Measurements from ENCODE around the gene AGAP3. TPM values are rescaled to one million over a fixed set of nuclear protein-coding genes. Genes with fewer than 3 reads are reported as not detected.

The AGAP3 gene
- total RNA-seq, 1 donor from 2014 or later = 152 TPM

DNA sequence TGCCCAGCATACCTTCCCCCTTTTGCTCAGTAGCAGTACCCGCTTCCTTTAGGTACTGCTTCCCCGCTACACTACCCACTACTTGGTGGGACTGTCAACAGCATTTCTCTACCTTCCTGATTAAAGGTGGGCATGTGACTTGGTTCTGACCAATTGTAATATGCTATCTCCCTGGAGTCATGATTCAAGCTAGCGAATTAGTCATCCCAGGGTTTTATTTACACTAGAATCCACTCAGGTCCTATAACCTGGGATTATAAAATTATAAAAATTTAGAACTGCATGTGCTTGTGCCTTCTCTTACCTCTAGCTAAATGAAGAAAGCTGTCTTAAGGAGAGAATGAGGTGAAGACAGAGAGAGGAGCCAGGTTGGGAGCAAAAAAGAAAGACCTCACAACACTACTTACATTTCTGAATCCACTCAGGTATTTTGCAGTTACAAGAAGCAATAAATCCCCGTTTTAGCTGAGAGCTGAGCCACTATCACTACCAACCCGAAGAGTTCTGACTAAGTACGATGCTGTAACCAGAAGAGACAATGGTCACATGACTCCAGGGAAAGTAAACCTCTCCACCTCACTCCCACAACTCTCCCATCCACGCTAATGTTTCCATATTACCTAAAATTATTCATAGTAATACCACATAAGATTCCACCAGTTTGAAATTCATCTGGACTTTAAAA lies 71.5 kb downstream of the AGAP3 start:
- ATAC-seq = no peak
- intact Hi-C loops (cut with DNase I) = no loop called here
- TF ChIP-seq, protein P1, sequence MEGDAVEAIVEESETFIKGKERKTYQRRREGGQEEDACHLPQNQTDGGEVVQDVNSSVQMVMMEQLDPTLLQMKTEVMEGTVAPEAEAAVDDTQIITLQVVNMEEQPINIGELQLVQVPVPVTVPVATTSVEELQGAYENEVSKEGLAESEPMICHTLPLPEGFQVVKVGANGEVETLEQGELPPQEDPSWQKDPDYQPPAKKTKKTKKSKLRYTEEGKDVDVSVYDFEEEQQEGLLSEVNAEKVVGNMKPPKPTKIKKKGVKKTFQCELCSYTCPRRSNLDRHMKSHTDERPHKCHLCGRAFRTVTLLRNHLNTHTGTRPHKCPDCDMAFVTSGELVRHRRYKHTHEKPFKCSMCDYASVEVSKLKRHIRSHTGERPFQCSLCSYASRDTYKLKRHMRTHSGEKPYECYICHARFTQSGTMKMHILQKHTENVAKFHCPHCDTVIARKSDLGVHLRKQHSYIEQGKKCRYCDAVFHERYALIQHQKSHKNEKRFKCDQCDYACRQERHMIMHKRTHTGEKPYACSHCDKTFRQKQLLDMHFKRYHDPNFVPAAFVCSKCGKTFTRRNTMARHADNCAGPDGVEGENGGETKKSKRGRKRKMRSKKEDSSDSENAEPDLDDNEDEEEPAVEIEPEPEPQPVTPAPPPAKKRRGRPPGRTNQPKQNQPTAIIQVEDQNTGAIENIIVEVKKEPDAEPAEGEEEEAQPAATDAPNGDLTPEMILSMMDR (IDR thresholded peaks at IDR 0.05) = no peak
- Histone ChIP-seq H3K4me1 (no peaks in the 10 kb centered on the region), H3K27me3 (peaks cover 22% of the 10 kb centered on the region), H3K36me3 (no peaks in the 10 kb centered on the region), H3K9me3 (no peaks in the 10 kb centered on the region), H3K4me3 (no peak overlapping the region), H3K27ac (no peak overlapping the region)
- no peak for DNase-seq

DNA sequence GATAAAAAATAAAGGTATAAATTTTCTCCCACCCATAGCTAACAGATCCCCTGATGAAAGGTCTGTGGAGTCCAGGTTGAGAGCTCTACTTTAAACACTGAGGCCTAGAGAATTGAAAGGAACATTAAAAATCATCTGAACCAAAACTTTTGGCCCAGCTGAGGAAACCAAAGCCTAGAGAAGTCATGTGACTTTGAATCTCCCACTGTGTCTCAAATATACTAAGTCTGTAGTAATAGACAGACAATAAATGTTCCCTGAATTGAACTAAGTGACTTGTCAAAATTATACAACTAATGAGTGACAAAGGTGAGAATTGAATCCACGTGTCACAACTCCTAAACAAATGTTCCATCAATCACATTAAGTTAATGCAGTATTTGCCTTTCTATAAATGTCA lies 75.5 kb downstream of the AGAP3 start:
- Histone ChIP-seq H3K4me1 (peaks cover 3% of the 10 kb centered on the region), H3K27me3 (peaks cover 44% of the 10 kb centered on the region), H3K4me3 (no peak overlapping the region), H3K27ac (no peak overlapping the region), H3K9me3 (no peaks in the 10 kb centered on the region), H3K36me3 (no peaks in the 10 kb centered on the region)
- no peak for DNase-seq
- intact Hi-C loops (cut with DNase I) = no loop called here
- TF ChIP-seq, protein P1 (IDR thresholded peaks at IDR 0.05) = no peak
- no peak for ATAC-seq

DNA sequence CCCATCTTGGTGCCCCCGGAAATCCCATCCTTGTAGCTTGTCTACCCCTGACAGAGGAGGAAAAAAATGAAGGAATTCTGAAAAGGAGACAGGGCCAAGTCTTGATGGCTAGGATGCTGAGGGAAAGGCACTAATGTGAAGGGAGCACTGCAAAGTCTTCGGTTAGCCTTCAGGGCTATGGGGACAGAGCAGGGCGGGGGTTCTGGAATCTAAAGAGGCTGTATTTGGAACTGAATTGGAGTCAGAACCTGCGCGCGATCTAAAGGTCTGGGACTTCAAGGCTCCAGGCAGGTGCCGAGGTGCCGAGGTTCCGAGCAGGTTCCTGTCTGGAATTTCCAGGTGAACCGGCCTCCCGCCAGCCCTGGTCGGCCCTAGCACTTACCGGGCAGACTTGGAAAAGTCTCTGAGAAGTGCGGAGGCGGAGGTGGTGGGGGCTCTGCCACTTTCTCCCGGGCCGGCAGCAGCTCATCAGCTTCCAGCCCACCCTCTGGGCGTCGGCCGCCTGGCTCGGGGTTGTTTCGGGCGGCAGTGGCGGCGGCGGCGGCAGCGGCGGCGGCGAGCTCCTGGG lies 80.4 kb downstream of the AGAP3 start:
- H3K4me3 ChIP-seq = peak overlapping the region; percentile 47
- no peaks in the 10 kb centered on the region for H3K9me3 ChIP-seq
- ATAC-seq (no peak), DNase-seq (peak; percentile 60)
- H3K4me1 ChIP-seq = peaks cover 8% of the 10 kb centered on the region
- no peak overlapping the region for H3K27ac ChIP-seq
- TF ChIP-seq, protein P1 (IDR thresholded peaks at IDR 0.05) = no peak
- intact Hi-C loops (cut with DNase I) = no loop called here
- H3K27me3 ChIP-seq = peaks cover 66% of the 10 kb centered on the region
- no peaks in the 10 kb centered on the region for H3K36me3 ChIP-seq

DNA sequence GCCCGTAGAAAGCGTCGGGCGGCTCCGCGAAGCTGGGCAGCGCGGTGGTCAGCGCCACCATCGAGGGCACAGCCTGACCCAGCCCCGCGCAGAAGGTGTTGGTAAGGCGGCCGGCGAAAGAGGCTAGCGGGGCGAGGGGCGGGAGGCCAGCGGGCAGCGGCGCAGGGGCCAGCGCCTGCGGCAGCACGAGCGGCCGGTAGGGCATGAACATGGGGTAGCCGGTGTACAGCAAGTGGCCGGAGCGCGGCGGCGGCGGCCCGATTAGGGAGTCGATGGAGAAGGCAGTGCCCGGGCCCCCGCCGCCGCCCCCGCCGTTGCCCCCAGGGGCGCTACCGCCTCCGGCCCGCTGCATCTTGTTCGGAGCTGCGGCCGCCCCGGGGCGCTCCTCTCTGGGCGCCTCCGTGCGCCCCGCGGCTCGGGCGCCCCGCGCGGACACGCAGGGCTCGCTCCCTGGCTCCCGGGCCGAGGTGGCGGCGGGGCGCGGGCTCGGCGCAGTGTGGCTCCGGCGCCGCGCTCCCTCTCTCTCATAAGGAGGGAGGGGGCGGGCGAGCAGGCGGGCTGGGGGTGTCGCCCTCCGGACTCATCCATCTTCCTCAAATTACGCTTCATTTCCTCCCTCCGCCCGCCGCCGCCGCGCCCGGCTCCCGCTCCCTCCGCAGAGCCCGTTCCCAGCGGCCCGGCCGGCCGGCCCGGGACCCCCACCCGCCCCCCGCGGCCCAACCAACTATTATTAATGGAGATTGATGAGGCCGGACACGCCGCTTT lies 81.1 kb downstream of the AGAP3 start, which contains the start of gene GBX1:
GBX1 (minus strand) TSS at position 498 of the 765 bp plus-strand sequence; CDS start at position 352, 146 bp downstream.
- Histone ChIP-seq H3K27ac (no peak within 1 kb of the TSS), H3K36me3 (no peaks in the 10 kb centered on the region), H3K9me3 (no peaks in the 10 kb centered on the region), H3K4me3 (peak within 1 kb of the TSS; percentile 47), H3K4me1 (peaks cover 8% of the 10 kb centered on the region), H3K27me3 (peaks cover 64% of the 10 kb centered on the region)
- peak; percentile 66 for DNase-seq
- peak; percentile 56 for ATAC-seq
- intact Hi-C loops (cut with DNase I) = no loop called here
- TF ChIP-seq, protein P1 (IDR thresholded peaks at IDR 0.05) = no peak

DNA sequence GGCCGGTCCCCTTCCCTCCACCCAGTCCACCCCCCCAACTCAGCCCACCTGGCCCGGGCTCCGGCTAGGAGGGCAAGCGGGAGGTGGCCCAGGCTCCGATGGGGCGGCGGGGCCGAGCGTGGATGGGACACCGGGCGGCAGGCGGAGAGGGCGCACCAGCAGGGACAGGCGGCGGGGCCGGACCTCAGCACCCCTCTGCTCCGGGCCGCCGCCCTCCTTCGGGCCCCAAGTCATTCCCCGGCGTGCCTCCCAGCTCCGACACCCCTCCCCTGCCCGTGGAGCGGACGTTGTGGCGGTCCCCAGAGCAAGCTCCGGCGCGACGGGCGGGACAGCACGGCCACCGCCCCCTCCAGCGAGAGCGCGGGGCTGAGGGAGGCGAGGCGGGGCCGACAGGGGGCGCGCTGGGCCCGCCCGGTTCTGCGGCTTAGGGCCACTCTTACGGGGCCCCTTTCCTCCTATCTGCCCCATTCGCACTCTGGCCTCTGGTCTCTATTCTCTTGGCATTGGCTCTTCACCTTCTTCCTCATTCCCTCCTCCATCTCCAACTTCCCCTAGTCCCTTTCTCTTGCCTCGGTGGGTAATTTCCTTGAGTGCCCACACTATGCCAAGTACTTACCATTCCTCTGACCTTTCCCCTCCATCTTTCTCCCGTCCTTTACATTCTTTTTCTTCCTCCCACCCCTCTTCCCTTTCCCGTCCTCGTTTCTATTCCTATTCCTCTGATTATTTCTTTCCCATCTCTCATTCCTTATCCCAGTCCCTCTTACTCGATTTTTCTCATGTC lies 81.9 kb downstream of the AGAP3 start:
- H3K27me3 ChIP-seq = peaks cover 64% of the 10 kb centered on the region
- no peaks in the 10 kb centered on the region for H3K9me3 ChIP-seq
- no peaks in the 10 kb centered on the region for H3K36me3 ChIP-seq
- TF ChIP-seq, protein P1 (IDR thresholded peaks at IDR 0.05) = peak; percentile 72
- H3K27ac ChIP-seq = no peak overlapping the region
- peak; percentile 70 for DNase-seq
- intact Hi-C loops (cut with DNase I) = no loop called here
- ATAC-seq = peak; percentile 77
- peaks cover 8% of the 10 kb centered on the region for H3K4me1 ChIP-seq
- peak overlapping the region; percentile 47 for H3K4me3 ChIP-seq
